K562 (cell line): ENCODE measurements around the gene ATAD3C. TPM values are rescaled to one million over a fixed set of nuclear protein-coding genes. Genes with fewer than 3 reads are reported as not detected.
"Not testable (repeated sequence)": the region's sequence is repeated elsewhere in the genome, so short reads cannot be mapped to it uniquely, and the experiment has no call there.

Source experiments
- ATAC-seq: fragments of 200-7000 bp; cut with Tn5 transposase; 3 replicates; pipeline ENCODE4 v1.9.1; 2020; ENCODE audit warnings: moderate library complexity
- BruUV-seq: library from RNA; stranded (reverse); fragments of 400-500 nt; replicated peaks from 2 replicates; lab custom pipeline; 2021; lab: Mats Ljungman, UMichigan
- CTCF ChIA-PET: fragments of 300-600 bp; formaldehyde crosslinking; extraction: SDS; loops from one replicate; lab custom pipeline; 2021; ENCODE audit warnings: low intra/inter-chr PET ratio; lab: Yijun Ruan, JAX
- POLR2A ChIA-PET: fragments of 300-600, 350-650 bp; sonication (Branson Sonifier 250); formaldehyde crosslinking; extraction: SDS; loops from one replicate; lab custom pipeline; 2021; ENCODE audit warnings: antibody characterized with exemption, inconsistent platforms; lab: Yijun Ruan, JAX
- DNase-seq, 4 experiments: peaks; one replicate each; pipeline versions ENCODE4 v3.0.0 to v3.0.0-alpha.2; 2011 to 2018; ENCODE audit warnings: low spot score in 3 of 4, mixed read lengths in 3 of 4; ENCODE audit errors: extremely low read depth in 1 of 4
- FAIRE-seq: peaks from 2 replicates; lab custom pipeline; 2011; peaks lifted over from hg19 to GRCh38; lab: Jason Lieb, UNC
- H2AFZ ChIP-seq: 2 replicates; pipeline ENCODE4 v1.6.0; 2011; ENCODE audit warnings: low read depth, low read length, control low read depth, inconsistent platforms
- H3K27ac ChIP-seq: fragments of 200-600 bp; 3 replicates; pipeline ENCODE4 v1.8.0; 2011; ENCODE audit warnings: low read depth, mild to moderate bottlenecking, control low read depth, inconsistent platforms, low read length, moderate library complexity, mixed read lengths; ENCODE audit errors: extremely low read depth
- H3K27me3 ChIP-seq, 2 experiments: fragments of 300-600 bp in 1 of 2; 2 replicates in 1 of 2; 3 replicates in 1 of 2; pipeline versions ENCODE4 v1.6.0 to v1.8.0; 2011; ENCODE audit warnings: inconsistent platforms in 2 of 2, low read length in 2 of 2, mild to moderate bottlenecking in 1 of 2, mixed read lengths in 1 of 2, moderate library complexity in 1 of 2; ENCODE audit not compliant: control insufficient read depth in 2 of 2, insufficient read depth in 2 of 2
- H3K36me3 ChIP-seq: fragments of 300-600 bp; 3 replicates; pipeline ENCODE4 v1.8.0; 2011; ENCODE audit warnings: mild to moderate bottlenecking, low read length, inconsistent platforms; ENCODE audit not compliant: control insufficient read depth, insufficient read depth
- H3K4me1 ChIP-seq, 2 experiments: fragments of 200-600 bp in 1 of 2; replicated peaks in 1 of 2; 2 replicates in 1 of 2; 3 replicates in 1 of 2; pipeline versions ENCODE4 v1.5.1 to v1.8.0; 2011; ENCODE audit warnings: inconsistent platforms in 2 of 2, low read length in 2 of 2, mild to moderate bottlenecking in 1 of 2, mixed read lengths in 1 of 2, moderate library complexity in 1 of 2; ENCODE audit not compliant: control insufficient read depth in 2 of 2, insufficient read depth in 2 of 2
- H3K4me2 ChIP-seq: 2 replicates; pipeline ENCODE4 v1.6.1; 2011; ENCODE audit warnings: low read length, control low read depth, inconsistent platforms, mixed read lengths; ENCODE audit not compliant: insufficient read depth
- H3K4me3 ChIP-seq: fragments of 200-600 bp; sonication (generic), shearing (Covaris generic); 2 replicates; pipeline ENCODE4 v1.5.1; 2016; ENCODE audit warnings: control low read depth, inconsistent platforms
- H3K79me2 ChIP-seq: fragments of 200-600 bp; 3 replicates; pipeline ENCODE4 v1.8.0; 2011; ENCODE audit warnings: low read length, inconsistent platforms; ENCODE audit not compliant: control insufficient read depth, insufficient read depth
- H3K9ac ChIP-seq, 2 experiments: 2 replicates each; pipeline versions ENCODE4 v1.6.0 to v1.6.1; 2011; ENCODE audit warnings: low read depth in 2 of 2, low read length in 2 of 2, control low read depth in 1 of 2, inconsistent platforms in 1 of 2, mild to moderate bottlenecking in 1 of 2, mixed read lengths in 1 of 2; ENCODE audit not compliant: insufficient read depth in 1 of 2
- H3K9me1 ChIP-seq: one replicate; pipeline ENCODE4 v1.6.0; 2011; ENCODE audit warnings: inconsistent platforms, mild to moderate bottlenecking, low read length, moderate library complexity; ENCODE audit not compliant: control insufficient read depth, insufficient read depth
- H3K9me3 ChIP-seq: replicated peaks from 2 replicates; pipeline ENCODE4 v1.5.1; 2011; ENCODE audit warnings: low read depth, low read length, inconsistent platforms; ENCODE audit not compliant: control insufficient read depth, insufficient read depth
- H4K20me1 ChIP-seq: replicated peaks from 2 replicates; pipeline ENCODE4 v1.6.1; 2011; ENCODE audit warnings: low read length, inconsistent platforms, mixed read lengths; ENCODE audit not compliant: control insufficient read depth, insufficient read depth
- NFE2L1 ChIP-seq: fragments of 450-650 bp; IDR thresholded peaks from 2 replicates; pipeline ENCODE4 v1.6.1; 2016; ENCODE audit warnings: missing genetic modification characterization, low read depth, mild to moderate bottlenecking, missing compliant biosample characterization, moderate library complexity, borderline replicate concordance
- NFIC ChIP-seq: fragments of 450-650 bp; IDR thresholded peaks from 2 replicates; pipeline ENCODE4 v1.6.1; 2017; ENCODE audit warnings: mild to moderate bottlenecking, inconsistent platforms
- NFIX ChIP-seq: fragments of 250-450 bp; sonication (Bioruptor Pico); IDR thresholded peaks from 2 replicates; pipeline ENCODE4 v1.4.0; 2020; ENCODE audit warnings: low read depth, mild to moderate bottlenecking, moderate library complexity
- POLR2G ChIP-seq: fragments of 200-400 bp; formaldehyde crosslinking; IDR thresholded peaks from 2 replicates; pipeline ENCODE4 v1.6.1; 2017; ENCODE audit warnings: low read depth, mild to moderate bottlenecking, antibody characterized with exemption, low read length, moderate library complexity
- ZNF354B ChIP-seq: fragments of 250-450 bp; sonication (Bioruptor Pico); IDR thresholded peaks from 2 replicates; pipeline ENCODE4 v1.4.0; 2020
- WGBS: fragments of 100-300 bp; shearing (Covaris generic); methylation state at CpG from one replicate; pipeline ENCODE4 v1.1.6; 2016; ENCODE audit warnings: low coverage, mixed read lengths; ENCODE audit not compliant: insufficient coverage; ENCODE audit errors: missing lambda C conversion rate; 5-methylcytosine and 5-hydroxymethylcytosine counted together
- in situ Hi-C: fragments of 300-500 bp; cut with MboI; formaldehyde crosslinking; loops from 4 replicates; pipeline ENCODE4 v1.15.0; 2018; ENCODE audit warnings: inconsistent platforms, mixed read lengths
- intact Hi-C: fragments of 100-400 bp; cut with micrococcal nuclease; formaldehyde crosslinking; loops from 2 replicates; pipeline ENCODE4 v1.14.2; 2022
- polyA plus RNA-seq, 8 experiments: library from polyadenylated mRNA; depleted of rRNA in 4 of 8; stranded (reverse) in 5 of 8; unstranded in 3 of 8; fragments of >200 nt; fragmentation: Nextera tagmentation in 2 of 8; fragmentation: Illumina TruSeq in 1 of 8; extraction: Ambion mirVana in 2 of 8; extraction: Trizol in 1 of 8; gene quantifications; 2 replicates each; pipeline versions ENCODE4 v1.2.1 to v1.2.3, GENCODE V29; 2011 to 2014; ENCODE audit warnings: inconsistent platforms in 1 of 8, missing spikeins in 1 of 8
- total RNA-seq, 7 experiments: library from RNA; depleted of rRNA in 6 of 7; stranded (reverse); fragments of >200 nt in 6 of 7; fragmentation: Illumina TruSeq in 2 of 7; extraction: Trizol in 2 of 7; gene quantifications; 2 replicates each; pipeline versions ENCODE4 v1.2.1 to v1.2.3, GENCODE V29; 2011 to 2021; ENCODE audit warnings: low replicate concordance in 1 of 7

ATAD3C gene
- total and polyA plus RNA-seq, 9 of the 15 experiments (the other 6 are each of a cell fraction or from before 2014, with no cell fraction given) = 0.03 to 0.18 TPM; not detected in 7

DNA sequence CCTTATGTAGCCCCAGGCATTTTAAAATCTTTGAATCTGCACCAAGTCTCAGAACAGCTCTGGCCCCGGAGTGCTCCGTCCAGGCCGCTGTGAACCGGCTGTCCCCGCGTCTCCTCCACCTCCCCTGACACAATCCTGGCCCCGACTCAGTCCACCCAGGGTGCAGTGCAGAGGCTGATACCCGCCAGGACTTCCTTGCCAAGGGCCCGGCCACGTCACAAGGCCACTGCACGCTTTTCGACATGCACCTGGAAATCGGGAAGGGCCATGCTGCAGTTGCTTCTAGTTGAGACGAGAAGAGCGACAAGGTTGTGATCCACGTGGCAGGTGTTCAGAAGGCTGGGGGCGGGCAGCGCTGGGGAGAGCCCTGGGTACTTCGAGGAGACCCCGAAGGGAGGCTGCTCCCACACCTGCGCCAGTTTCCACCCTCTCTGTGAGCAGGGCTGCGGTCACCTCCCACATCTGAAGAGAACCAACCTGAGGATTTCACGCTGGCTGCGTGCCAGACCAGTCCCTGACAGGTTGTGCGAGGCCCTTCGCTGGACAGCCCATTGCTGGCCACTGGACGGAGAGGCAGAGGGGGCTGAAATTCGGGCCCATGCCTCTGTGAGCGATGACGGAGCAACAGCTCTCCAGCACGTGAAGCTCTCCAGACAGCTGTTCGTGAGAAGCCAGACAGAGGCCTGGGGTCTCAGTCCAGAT lies 7.3 kb upstream of the ATAD3C start:
- Histone ChIP-seq H3K27ac (no peak overlapping the region), H3K4me1 (peaks cover 7 to 60% of the 10 kb centered on the region in 2 experiments; a peak in 4 of 5 replicates), H4K20me1 (no peaks in the 10 kb centered on the region), H3K36me3 (no peaks in the 10 kb centered on the region), H3K27me3 (no peaks in the 10 kb centered on the region), H2AFZ (no peak overlapping the region), H3K9ac (peak overlapping the region in 1 of 2 experiments; percentile 6; a peak in 1 of 4 replicates), H3K9me3 (no peaks in the 10 kb centered on the region), H3K4me2 (no peak overlapping the region), H3K79me2 (no peaks in the 10 kb centered on the region), H3K4me3 (no peak overlapping the region), H3K9me1 (no peaks in the 10 kb centered on the region)
- CTCF ChIA-PET = no interaction called here
- in situ Hi-C loops = no loop called here
- 70% methylated on average over 32 of the region's 32 CpGs for WGBS
- intact Hi-C loops = no loop called here
- BruUV-seq = no TSS peak
- FAIRE-seq = no peak
- ATAC-seq = no peak
- POLR2A ChIA-PET = interaction anchor here (0.5 to 2.0 kb wide), 2 partner anchors 20 to 129 kb away, joined by 3 to 5 read pairs; no protein-coding TSS in a partner anchor
- no peak for TF ChIP-seq NFE2L1 (tag)
- 0 out of 2 replicates have a peak, but pooled peaks have one; percentile 17 for TF ChIP-seq POLR2G
- peak; percentile 89 for TF ChIP-seq NFIC
- 0 out of 2 replicates have a peak, but pooled peaks have one; percentile 2 for TF ChIP-seq NFIX (CRISPR knock-in tag)
- TF ChIP-seq ZNF354B (CRISPR knock-in tag) = no peak
- DNase-seq = no peak

DNA sequence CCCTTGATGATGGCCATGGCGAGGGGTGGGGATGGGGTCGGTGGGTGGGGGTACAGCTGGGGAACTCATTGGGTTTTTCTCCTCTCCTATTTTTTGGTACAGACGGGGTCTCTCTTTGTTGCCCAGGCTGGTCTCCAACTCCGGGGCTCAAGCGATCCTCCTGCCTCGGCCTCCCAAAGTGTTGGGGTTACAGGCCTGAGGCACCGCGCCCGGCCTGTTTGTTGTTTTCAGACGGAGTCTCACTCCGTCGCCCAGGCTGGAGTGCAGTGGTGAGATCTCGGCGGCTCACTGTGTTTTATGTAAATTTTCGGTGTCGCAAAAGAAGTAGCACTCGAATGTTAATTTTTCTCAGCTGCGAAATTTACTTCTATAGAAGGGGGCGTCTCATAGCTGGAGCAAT lies 2.9 kb upstream of the ATAD3C start:
- H4K20me1 ChIP-seq, intact Hi-C loops, H3K9me1 ChIP-seq, H2AFZ ChIP-seq, H3K27me3 ChIP-seq, CTCF ChIA-PET, H3K36me3 ChIP-seq, ATAC-seq, H3K4me3 ChIP-seq, POLR2A ChIA-PET, H3K27ac ChIP-seq, H3K9me3 ChIP-seq, H3K9ac ChIP-seq, H3K79me2 ChIP-seq, H3K4me2 ChIP-seq, DNase-seq, FAIRE-seq, BruUV-seq: not testable (repeated sequence)
- 70% methylated on average over 13 of the region's 19 CpGs for WGBS
- H3K4me1 ChIP-seq = peaks cover 0 to 24% of the 10 kb centered on the region in 2 experiments; a peak in 3 of 5 replicates
- in situ Hi-C loops = loop anchor here (5.0 kb wide), 1 partner anchor 51 kb away; no protein-coding TSS in a partner anchor

DNA sequence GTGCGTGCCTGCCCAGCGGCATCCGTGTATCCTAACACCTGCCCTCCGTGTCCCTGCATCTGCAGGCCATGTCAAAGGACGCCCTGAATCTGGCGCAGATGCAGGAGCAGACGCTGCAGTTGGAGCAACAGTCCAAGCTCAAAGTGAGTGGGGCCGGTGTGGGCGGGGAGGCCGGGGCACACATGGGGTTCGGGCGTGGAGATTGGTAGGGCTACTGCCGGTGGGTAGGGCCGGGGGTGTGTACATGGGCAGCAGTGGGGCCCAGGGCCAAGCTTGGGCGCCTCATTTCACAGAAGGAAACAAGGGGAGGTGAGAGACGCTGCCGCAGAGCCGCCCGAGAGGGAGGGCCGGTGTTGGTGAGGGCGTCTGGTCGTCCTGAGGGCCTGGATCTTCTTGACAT lies 1.1 kb downstream of the ATAD3C start:
- H3K9me3 ChIP-seq, H3K4me3 ChIP-seq, CTCF ChIA-PET, H3K27ac ChIP-seq, intact Hi-C loops, ATAC-seq, H4K20me1 ChIP-seq, DNase-seq, H3K9me1 ChIP-seq, H3K27me3 ChIP-seq, POLR2A ChIA-PET, H3K4me2 ChIP-seq, H3K79me2 ChIP-seq, in situ Hi-C loops, FAIRE-seq, BruUV-seq, H2AFZ ChIP-seq, H3K9ac ChIP-seq, H3K36me3 ChIP-seq: not testable (repeated sequence)
- WGBS = 50% methylated on average over 21 of the region's 22 CpGs
- peaks cover 0 to 23% of the 10 kb centered on the region in 2 experiments; a peak in 3 of 5 replicates for H3K4me1 ChIP-seq
